MCF 10A (cell line): ENCODE results near the gene LRRC32. TPM values are rescaled to one million over a fixed set of nuclear protein-coding genes. Genes with fewer than 3 reads are reported as not detected.

Experiments used
- BruUV-seq: library from RNA; stranded (reverse); fragments of 400-500 nt; replicated peaks from 2 replicates; lab custom pipeline; 2021; lab: Mats Ljungman, UMichigan
- CTCF ChIA-PET: fragments of 300-600 bp; sonication (Branson Sonifier 250); formaldehyde crosslinking; extraction: SDS; loops from one replicate; lab custom pipeline; 2021; ENCODE audit warnings: antibody characterized with exemption, inconsistent platforms; lab: Yijun Ruan, JAX
- POLR2A ChIA-PET: fragments of 300-600, 350-650 bp; sonication (Branson Sonifier 250); formaldehyde crosslinking; extraction: SDS; loops from one replicate; lab custom pipeline; 2020; ENCODE audit warnings: antibody characterized with exemption, inconsistent platforms; lab: Yijun Ruan, JAX
- DNase-seq: peaks from one replicate; pipeline ENCODE4 v3.0.0-alpha.2; 2018; ENCODE audit not compliant: unreplicated experiment
- H3K27ac Mint-ChIP-seq: one replicate; pipeline ENCODE4 v1.8.0; 2022; ENCODE audit warnings: mild to moderate bottlenecking, low read depth, mixed read lengths; ENCODE audit not compliant: unreplicated experiment
- H3K27me3 Mint-ChIP-seq: one replicate; pipeline ENCODE4 v1.8.0; 2022; ENCODE audit warnings: mixed read lengths; ENCODE audit not compliant: insufficient read depth, unreplicated experiment
- H3K36me3 Mint-ChIP-seq: one replicate; pipeline ENCODE4 v1.8.0; 2022; ENCODE audit warnings: mild to moderate bottlenecking, moderate library complexity, mixed read lengths; ENCODE audit not compliant: insufficient read depth, unreplicated experiment
- H3K4me1 Mint-ChIP-seq: one replicate; pipeline ENCODE4 v1.8.0; 2022; ENCODE audit warnings: mixed read lengths; ENCODE audit not compliant: insufficient read depth, unreplicated experiment
- H3K4me3 Mint-ChIP-seq: one replicate; pipeline ENCODE4 v1.8.0; 2022; ENCODE audit warnings: mild to moderate bottlenecking, moderate library complexity, mixed read lengths; ENCODE audit not compliant: unreplicated experiment
- H3K9me3 Mint-ChIP-seq: one replicate; pipeline ENCODE4 v1.8.0; 2022; ENCODE audit warnings: mixed read lengths; ENCODE audit not compliant: unreplicated experiment
- CTCF ChIP-seq: fragments of 200-600 bp; IDR thresholded peaks from one replicate; pipeline ENCODE4 v1.8.0; 2022; ENCODE audit warnings: antibody characterized with exemption, mild to moderate bottlenecking; ENCODE audit not compliant: unreplicated experiment
- intact Hi-C: fragments of 100-400 bp; cut with micrococcal nuclease; formaldehyde crosslinking; loops from 2 replicates; pipeline ENCODE4 v1.14.1; 2022
- total RNA-seq: library from RNA; stranded (reverse); gene quantifications from 2 replicates; pipeline ENCODE4 v1.2.3, GENCODE V29; 2022

Gene LRRC32
- total RNA-seq, 1 experiment from 2014 or later: not detected

- Mint-ChIP-seq H3K9me3 (no peaks in the 10 kb centered on the region), H3K27ac (no peak overlapping the region), H3K4me1 (no peaks in the 10 kb centered on the region), H3K27me3 (peaks cover 4% of the 10 kb centered on the region), H3K36me3 (no peaks in the 10 kb centered on the region), H3K4me3 (no peak overlapping the region)
- ChIA-PET CTCF (interaction anchor here (0.6 kb wide), 1 partner anchor 438 kb away, joined by 3 read pairs; no protein-coding TSS in a partner anchor), POLR2A (interaction anchor here (1.7 kb wide), 1 partner anchor 20 kb away, joined by 6 read pairs; no protein-coding TSS in a partner anchor)
- BruUV-seq: no TSS peak
- DNase-seq: no peak
- TF ChIP-seq CTCF: no peak
- intact Hi-C loops: no loop called here
Observed at GRCh38 chr11:76663912-76664440, 6.6 kb downstream of the LRRC32 start.

GRCh38 chr11:76663486-76663810 lies 7.1 kb downstream of the LRRC32 start:
- TF ChIP-seq CTCF: no peak
- no TSS peak for BruUV-seq
- Mint-ChIP-seq H3K27me3 (no peaks in the 10 kb centered on the region), H3K4me3 (no peak overlapping the region), H3K36me3 (no peaks in the 10 kb centered on the region), H3K27ac (no peak overlapping the region), H3K9me3 (no peaks in the 10 kb centered on the region), H3K4me1 (no peaks in the 10 kb centered on the region)
- DNase-seq: no peak
- POLR2A ChIA-PET: interaction anchor here (1.7 kb wide), 1 partner anchor 19 kb away, joined by 6 read pairs; no protein-coding TSS in a partner anchor
- CTCF ChIA-PET: interaction anchor here (0.9 kb wide), 1 partner anchor 10 kb away, joined by 3 read pairs; no protein-coding TSS in a partner anchor
- intact Hi-C loops: no loop called here

- no peak for DNase-seq
- CTCF ChIA-PET: interaction anchor here (0.6 to 0.9 kb wide), 2 partner anchors 10 to 510 kb away, joined by 3 read pairs; no protein-coding TSS in a partner anchor
- Mint-ChIP-seq H3K4me1 (no peaks in the 10 kb centered on the region), H3K36me3 (no peaks in the 10 kb centered on the region), H3K4me3 (no peak overlapping the region), H3K9me3 (no peaks in the 10 kb centered on the region), H3K27me3 (no peaks in the 10 kb centered on the region), H3K27ac (no peak overlapping the region)
- BruUV-seq: no TSS peak
- intact Hi-C loops: no loop called here
- TF ChIP-seq CTCF: no peak
- POLR2A ChIA-PET: interaction anchor here (1.7 kb wide), 1 partner anchor 19 kb away, joined by 6 read pairs; no protein-coding TSS in a partner anchor
Observed at GRCh38 chr11:76662656-76663485, 7.7 kb downstream of the LRRC32 start.

DNA sequence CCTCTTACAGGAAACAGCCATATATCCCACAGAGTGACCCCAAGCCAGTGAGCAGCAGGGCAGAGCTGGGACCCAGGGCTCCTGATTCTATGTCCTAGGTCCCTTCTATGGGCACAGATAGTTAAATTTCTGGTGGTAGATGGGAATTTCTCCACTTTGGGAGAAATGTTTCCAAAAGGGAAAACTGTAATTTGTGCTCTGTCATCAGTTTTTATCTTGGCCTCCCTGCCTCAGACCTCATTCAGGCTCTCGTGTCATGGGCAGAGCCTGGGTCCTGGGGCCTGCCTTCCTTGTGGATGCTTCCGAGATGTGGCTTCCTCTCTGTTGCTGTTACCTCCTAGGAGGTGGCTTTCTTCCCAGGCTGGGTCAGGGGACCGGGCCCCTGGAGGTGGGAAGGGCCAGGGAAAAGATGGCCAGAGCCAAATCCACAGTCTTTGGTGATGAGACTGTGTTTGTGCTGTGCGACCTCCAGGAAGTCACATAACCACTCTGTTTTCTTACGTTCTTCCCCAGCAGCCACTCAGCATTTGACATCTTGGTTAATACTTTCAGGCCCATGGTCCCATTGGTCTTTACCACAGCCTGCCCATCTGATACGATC lies 8.6 kb downstream of the LRRC32 start:
- no TSS peak for BruUV-seq
- intact Hi-C loops: no loop called here
- ChIA-PET CTCF (no interaction called here), POLR2A (no interaction called here)
- no peaks in the 10 kb centered on the region for H3K9me3 Mint-ChIP-seq
- no peak overlapping the region for H3K27ac Mint-ChIP-seq
- TF ChIP-seq CTCF: no peak
- DNase-seq: no peak
- H3K36me3 Mint-ChIP-seq: no peaks in the 10 kb centered on the region
- H3K4me3 Mint-ChIP-seq: no peak overlapping the region
- H3K4me1 Mint-ChIP-seq: no peaks in the 10 kb centered on the region
- no peaks in the 10 kb centered on the region for H3K27me3 Mint-ChIP-seq
